ENCODE data around the gene PCNX2. TPM values are rescaled to one million over a fixed set of nuclear protein-coding genes. Genes with fewer than 3 reads are reported as not detected.
A peak's percentile ranks its signal among the peaks of the same experiment; 100 is the strongest.

The PCNX2 gene
- polyA plus RNA-seq, 3 donors: 0.29 to 7.9 (median 0.62) TPM

DNA sequence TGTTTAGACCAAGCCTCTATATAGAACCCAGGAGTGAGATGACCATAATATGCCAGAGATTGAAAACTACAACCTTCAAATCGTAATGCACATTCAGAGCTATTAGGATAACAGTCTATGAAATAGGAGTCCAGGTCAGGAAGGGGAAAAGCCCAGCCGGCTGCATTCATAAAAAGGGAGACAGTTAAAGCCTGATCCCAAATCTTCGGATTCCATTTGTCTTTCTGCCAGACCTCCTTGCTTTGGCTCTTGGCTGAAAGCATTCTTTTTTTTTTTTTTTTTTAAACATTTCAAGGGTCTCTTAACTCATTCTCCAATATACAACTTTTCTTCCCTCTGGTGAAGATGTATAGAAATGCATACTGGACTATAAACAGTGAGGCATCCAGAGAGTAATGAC is 264.0 kb downstream of the PCNX2 start:
- DNase-seq: no peak
- Histone ChIP-seq H2AFZ (ENCODE audit: insufficient read depth, low read depth, low read length, poor library complexity, severe bottlenecking) (no peak overlapping the region), H3K36me3 (replicated peaks in 1 of 2; ENCODE audit: control insufficient read depth in 1 of 2, insufficient read depth in 2 of 2, low read length in 2 of 2) (no peaks in the 10 kb centered on the region), H4K20me1 (ENCODE audit: insufficient read depth, low read length) (no peaks in the 10 kb centered on the region), H3K4me2 (replicated peaks; ENCODE audit: extremely low read depth, low read length, poor library complexity, severe bottlenecking) (no peak overlapping the region), H3K4me3 (replicated peaks in 1 of 3; ENCODE audit: low read depth in 2 of 3, low read length in 3 of 3) (no peak overlapping the region), H3K27me3 (ENCODE audit: control insufficient read depth in 2 of 2, insufficient read depth in 2 of 2, low read length in 2 of 2) (no peaks in the 10 kb centered on the region), H3K27ac (ENCODE audit: low read depth in 1 of 2, low read length in 2 of 2) (no peak overlapping the region), H3K79me2 (ENCODE audit: insufficient read depth, low read length) (no peaks in the 10 kb centered on the region), H3K9me3 (replicated peaks in 1 of 2; ENCODE audit: control insufficient read depth in 1 of 2, insufficient read depth in 1 of 2, low read length in 2 of 2) (no peaks in the 10 kb centered on the region), H3K9ac (ENCODE audit: insufficient read depth, low read length, poor library complexity, severe bottlenecking) (no peak overlapping the region), H3K4me1 (ENCODE audit: control insufficient read depth in 1 of 2, insufficient read depth in 2 of 2, low read length in 2 of 2) (no peaks in the 10 kb centered on the region)
- 100% methylated on average over 1 of the region's 3 CpGs for WGBS (ENCODE audit: insufficient coverage)
- no peak overlapping the region for H3K4me3 Mint-ChIP-seq
- intact Hi-C loops (cut with micrococcal nuclease): no loop called here
- H3K9me3 Mint-ChIP-seq: peaks cover 0 to 3% (median 0%) of the 10 kb centered on the region in 7 donors
- H3K4me1 Mint-ChIP-seq: peaks cover 10% of the 10 kb centered on the region
- H3K27ac Mint-ChIP-seq: no peak overlapping the region
- no peaks in the 10 kb centered on the region for H3K27me3 Mint-ChIP-seq (ENCODE audit: low read depth in 3 of 3)
- TF ChIP-seq, protein P1, sequence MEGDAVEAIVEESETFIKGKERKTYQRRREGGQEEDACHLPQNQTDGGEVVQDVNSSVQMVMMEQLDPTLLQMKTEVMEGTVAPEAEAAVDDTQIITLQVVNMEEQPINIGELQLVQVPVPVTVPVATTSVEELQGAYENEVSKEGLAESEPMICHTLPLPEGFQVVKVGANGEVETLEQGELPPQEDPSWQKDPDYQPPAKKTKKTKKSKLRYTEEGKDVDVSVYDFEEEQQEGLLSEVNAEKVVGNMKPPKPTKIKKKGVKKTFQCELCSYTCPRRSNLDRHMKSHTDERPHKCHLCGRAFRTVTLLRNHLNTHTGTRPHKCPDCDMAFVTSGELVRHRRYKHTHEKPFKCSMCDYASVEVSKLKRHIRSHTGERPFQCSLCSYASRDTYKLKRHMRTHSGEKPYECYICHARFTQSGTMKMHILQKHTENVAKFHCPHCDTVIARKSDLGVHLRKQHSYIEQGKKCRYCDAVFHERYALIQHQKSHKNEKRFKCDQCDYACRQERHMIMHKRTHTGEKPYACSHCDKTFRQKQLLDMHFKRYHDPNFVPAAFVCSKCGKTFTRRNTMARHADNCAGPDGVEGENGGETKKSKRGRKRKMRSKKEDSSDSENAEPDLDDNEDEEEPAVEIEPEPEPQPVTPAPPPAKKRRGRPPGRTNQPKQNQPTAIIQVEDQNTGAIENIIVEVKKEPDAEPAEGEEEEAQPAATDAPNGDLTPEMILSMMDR (IDR thresholded peaks at IDR 0.05): no peak
- peaks cover 0 to 3% of the 10 kb centered on the region in 2 donors for H3K36me3 Mint-ChIP-seq

DNA sequence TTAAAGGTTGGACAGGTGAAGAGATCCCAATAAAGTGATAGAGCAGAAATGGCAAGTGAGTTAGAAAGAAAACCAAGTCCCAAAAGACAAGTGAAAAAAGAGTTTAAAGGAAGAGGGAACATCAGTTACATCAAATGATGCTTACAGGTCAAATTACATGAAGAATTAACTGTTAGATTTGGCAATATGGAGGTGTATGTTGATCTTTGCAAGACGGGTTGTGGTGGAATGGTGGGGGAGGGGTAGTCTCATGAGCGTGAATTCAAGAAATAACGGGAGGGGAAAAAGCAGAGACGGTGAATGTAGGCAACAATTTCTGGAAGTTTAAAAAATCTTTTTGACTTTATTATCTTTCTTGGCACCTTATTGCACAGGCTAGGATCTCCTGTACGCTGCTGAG is 268.5 kb downstream of the PCNX2 start:
- peaks cover 13% of the 10 kb centered on the region for H3K4me1 Mint-ChIP-seq
- H3K36me3 ChIP-seq (replicated peaks in 1 of 2; ENCODE audit: control insufficient read depth in 1 of 2, insufficient read depth in 2 of 2, low read length in 2 of 2): no peaks in the 10 kb centered on the region
- WGBS (ENCODE audit: insufficient coverage): 77% methylated on average over 2 of the region's 5 CpGs
- H3K4me1 ChIP-seq (ENCODE audit: control insufficient read depth in 1 of 2, insufficient read depth in 2 of 2, low read length in 2 of 2): no peaks in the 10 kb centered on the region
- H3K4me2 ChIP-seq (replicated peaks; ENCODE audit: extremely low read depth, low read length, poor library complexity, severe bottlenecking): no peak overlapping the region
- no peak overlapping the region for H3K9ac ChIP-seq (ENCODE audit: insufficient read depth, low read length, poor library complexity, severe bottlenecking)
- H3K27me3 Mint-ChIP-seq (ENCODE audit: low read depth in 3 of 3): peaks cover 0 to 2% (median 0%) of the 10 kb centered on the region in 3 donors
- intact Hi-C loops (cut with micrococcal nuclease): no loop called here
- H3K79me2 ChIP-seq (ENCODE audit: insufficient read depth, low read length): no peaks in the 10 kb centered on the region
- no peaks in the 10 kb centered on the region for H3K27me3 ChIP-seq (ENCODE audit: control insufficient read depth in 2 of 2, insufficient read depth in 2 of 2, low read length in 2 of 2)
- H3K9me3 Mint-ChIP-seq: no peaks in the 10 kb centered on the region
- TF ChIP-seq, protein P1 (IDR thresholded peaks at IDR 0.05): no peak
- no peak overlapping the region for H2AFZ ChIP-seq (ENCODE audit: insufficient read depth, low read depth, low read length, poor library complexity, severe bottlenecking)
- H3K9me3 ChIP-seq (replicated peaks in 1 of 2; ENCODE audit: control insufficient read depth in 1 of 2, insufficient read depth in 1 of 2, low read length in 2 of 2): no peaks in the 10 kb centered on the region
- DNase-seq: no peak
- no peak overlapping the region for H3K4me3 Mint-ChIP-seq
- peaks cover 0 to 2% of the 10 kb centered on the region in 2 donors for H3K36me3 Mint-ChIP-seq
- peak overlapping the region in 1 of 7 donors; percentile 8 for H3K27ac Mint-ChIP-seq
- H3K27ac ChIP-seq (ENCODE audit: low read depth in 1 of 2, low read length in 2 of 2): no peak overlapping the region
- H4K20me1 ChIP-seq (ENCODE audit: insufficient read depth, low read length): no peaks in the 10 kb centered on the region
- no peak overlapping the region for H3K4me3 ChIP-seq (replicated peaks in 1 of 3; ENCODE audit: low read depth in 2 of 3, low read length in 3 of 3)

Measured in CD14-positive monocyte (primary cell).